Kidney epithelial cell (primary cell): ENCODE data around the gene GSDME. TPM values are rescaled to one million over a fixed set of nuclear protein-coding genes. Genes with fewer than 3 reads are reported as not detected.

Experiments used
- DNase-seq: peaks from one replicate; pipeline ENCODE4 v3.0.0-alpha.2; 2010; ENCODE audit warnings: low read depth
- H3K27me3 ChIP-seq: 2 replicates; pipeline ENCODE4 v1.6.0; 2011; ENCODE audit warnings: low read length; ENCODE audit not compliant: control insufficient read depth, insufficient read depth
- H3K36me3 ChIP-seq: 2 replicates; pipeline ENCODE4 v1.5.1; 2011; ENCODE audit warnings: low read length; ENCODE audit not compliant: control insufficient read depth, insufficient read depth
- H3K4me3 ChIP-seq: 2 replicates; pipeline ENCODE4 v1.5.1; 2011; ENCODE audit warnings: low read depth, mild to moderate bottlenecking, control low read depth, low read length
- total RNA-seq: library from RNA; depleted of rRNA; stranded (reverse); fragments of >200 nt; gene quantifications from 2 replicates; pipeline ENCODE4 v1.2.3, GENCODE V29; 2015
- TF ChIP-seq, protein P1 (sequence below): IDR thresholded peaks from 2 replicates; pipeline ENCODE4 v1.5.1; 2011; ENCODE audit warnings: mild to moderate bottlenecking, moderate library complexity, low read length, control low read depth, inconsistent platforms; ENCODE audit not compliant: insufficient read depth, poor library complexity, severe bottlenecking

GSDME gene
- total RNA-seq, 1 donor from 2014 or later = 84.8 TPM

DNA sequence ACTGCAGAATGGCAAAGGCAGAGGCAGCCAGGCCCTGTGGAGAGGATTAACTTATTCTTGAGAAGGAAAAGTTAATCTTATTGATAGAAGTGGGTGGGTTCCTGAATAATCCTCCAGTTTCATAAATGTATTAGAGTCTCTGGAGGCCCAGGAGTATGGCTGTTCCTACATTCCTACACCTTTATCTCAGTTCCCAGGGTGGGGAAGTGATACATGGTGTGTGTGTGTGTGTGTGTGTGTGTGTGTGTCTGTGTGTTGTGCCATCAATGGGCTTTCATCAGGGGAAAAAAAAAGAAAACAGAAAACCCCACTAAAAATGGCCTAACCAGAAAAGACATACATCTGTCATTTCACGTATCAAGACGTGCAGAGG lies 22.0 kb upstream of the GSDME start:
- Histone ChIP-seq H3K36me3 (no peaks in the 10 kb centered on the region), H3K27me3 (no peaks in the 10 kb centered on the region), H3K4me3 (no peak overlapping the region)
- DNase-seq = no peak
- TF ChIP-seq, protein P1, sequence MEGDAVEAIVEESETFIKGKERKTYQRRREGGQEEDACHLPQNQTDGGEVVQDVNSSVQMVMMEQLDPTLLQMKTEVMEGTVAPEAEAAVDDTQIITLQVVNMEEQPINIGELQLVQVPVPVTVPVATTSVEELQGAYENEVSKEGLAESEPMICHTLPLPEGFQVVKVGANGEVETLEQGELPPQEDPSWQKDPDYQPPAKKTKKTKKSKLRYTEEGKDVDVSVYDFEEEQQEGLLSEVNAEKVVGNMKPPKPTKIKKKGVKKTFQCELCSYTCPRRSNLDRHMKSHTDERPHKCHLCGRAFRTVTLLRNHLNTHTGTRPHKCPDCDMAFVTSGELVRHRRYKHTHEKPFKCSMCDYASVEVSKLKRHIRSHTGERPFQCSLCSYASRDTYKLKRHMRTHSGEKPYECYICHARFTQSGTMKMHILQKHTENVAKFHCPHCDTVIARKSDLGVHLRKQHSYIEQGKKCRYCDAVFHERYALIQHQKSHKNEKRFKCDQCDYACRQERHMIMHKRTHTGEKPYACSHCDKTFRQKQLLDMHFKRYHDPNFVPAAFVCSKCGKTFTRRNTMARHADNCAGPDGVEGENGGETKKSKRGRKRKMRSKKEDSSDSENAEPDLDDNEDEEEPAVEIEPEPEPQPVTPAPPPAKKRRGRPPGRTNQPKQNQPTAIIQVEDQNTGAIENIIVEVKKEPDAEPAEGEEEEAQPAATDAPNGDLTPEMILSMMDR = no peak

DNA sequence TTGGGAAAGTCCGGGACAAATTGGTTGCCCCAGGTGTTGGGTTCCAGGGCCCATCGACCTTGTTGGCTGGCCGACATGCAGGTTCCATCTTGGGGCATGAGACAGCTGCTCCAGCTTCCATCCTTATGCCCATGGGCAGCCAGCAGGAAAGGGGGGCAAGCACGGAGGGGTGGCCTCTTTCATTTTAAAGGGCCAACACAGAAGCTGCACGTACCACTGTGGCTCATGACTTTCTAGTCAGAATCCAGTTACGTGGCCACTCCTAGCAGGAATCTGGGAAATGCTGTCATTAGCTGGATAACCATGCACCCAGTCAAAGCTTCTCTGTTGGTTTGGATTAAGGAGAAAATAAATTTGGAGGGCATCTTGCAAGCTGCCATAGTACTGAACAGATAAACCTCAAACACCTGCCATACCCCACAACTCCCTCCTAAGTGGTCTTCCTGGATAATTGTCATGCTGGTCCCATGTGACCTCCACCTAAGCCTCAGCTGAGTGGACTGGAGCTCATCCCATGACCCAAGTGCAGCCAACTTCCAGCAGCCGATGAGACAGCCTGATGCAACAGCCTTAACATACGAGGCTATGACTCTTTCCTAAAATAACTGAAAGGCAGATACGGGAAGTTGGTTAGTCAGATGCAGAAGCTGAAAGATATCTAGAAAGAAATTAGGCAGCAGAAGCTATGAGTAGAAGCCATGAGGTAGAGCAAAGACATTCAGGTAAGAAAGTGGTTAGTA lies 21.4 kb upstream of the GSDME start:
- TF ChIP-seq, protein P1 = no peak
- DNase-seq = no peak
- H3K4me3 ChIP-seq = no peak overlapping the region
- no peaks in the 10 kb centered on the region for H3K27me3 ChIP-seq
- H3K36me3 ChIP-seq = no peaks in the 10 kb centered on the region

- DNase-seq = no peak
- TF ChIP-seq, protein P1 = no peak
- no peaks in the 10 kb centered on the region for H3K27me3 ChIP-seq
- no peak overlapping the region for H3K4me3 ChIP-seq
- H3K36me3 ChIP-seq = no peaks in the 10 kb centered on the region
Observed at GRCh38 chr7:24777806-24778205, 20.5 kb upstream of the GSDME start.

GRCh38 chr7:24773646-24774045 lies 16.4 kb upstream of the GSDME start:
- TF ChIP-seq, protein P1 = no peak
- no peaks in the 10 kb centered on the region for H3K27me3 ChIP-seq
- DNase-seq = no peak
- H3K36me3 ChIP-seq = no peaks in the 10 kb centered on the region
- no peak overlapping the region for H3K4me3 ChIP-seq

DNA sequence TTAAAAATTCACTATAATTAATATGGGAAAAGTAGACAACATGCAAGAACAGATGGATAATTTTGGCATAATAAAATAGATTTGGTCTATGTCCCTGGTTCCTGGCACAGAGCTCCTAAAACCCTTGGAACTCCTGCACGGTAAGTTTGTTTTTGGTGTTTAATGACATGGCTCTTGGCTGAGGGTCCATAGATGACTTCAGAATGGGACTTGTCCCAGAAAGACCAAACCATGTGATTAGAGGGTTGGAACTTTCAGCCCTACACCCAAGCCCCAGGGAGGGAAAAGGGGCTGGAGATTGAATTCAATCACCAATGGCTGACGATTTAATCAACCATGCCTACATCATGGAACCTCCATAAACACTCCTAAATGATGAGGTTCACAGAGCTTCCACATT lies 12.6 kb upstream of the GSDME start:
- no peak for DNase-seq
- Histone ChIP-seq H3K36me3 (no peaks in the 10 kb centered on the region), H3K27me3 (no peaks in the 10 kb centered on the region), H3K4me3 (no peak overlapping the region)
- TF ChIP-seq, protein P1 = no peak

- DNase-seq = no peak
Observed at GRCh38 chr7:24769014-24769830, 12.0 kb upstream of the GSDME start.

More at GRCh38 chr7:24769014-24769830, 12.0 kb upstream of the GSDME start:
- no peak overlapping the region for H3K4me3 ChIP-seq
- TF ChIP-seq, protein P1 = no peak
- H3K36me3 ChIP-seq = no peaks in the 10 kb centered on the region
- no peaks in the 10 kb centered on the region for H3K27me3 ChIP-seq
